Ovary (tissue), 9 donors: ENCODE data around the gene C13orf46. TPM values are rescaled to one million over a fixed set of nuclear protein-coding genes. Genes with fewer than 3 reads are reported as not detected.

ENCODE experiments used
- DNase-seq, 5 donors: peaks; one replicate each; pipeline ENCODE4 v3.0.0-alpha.2; 2019 to 2020
- H3K27ac ChIP-seq, 2 donors: fragments of 200-600 bp; one replicate each; pipeline versions ENCODE4 v1.5.1 to v1.8.0; 2019 to 2022
- H3K27me3 ChIP-seq: fragments of 200-600 bp; one replicate; pipeline ENCODE4 v1.8.0; 2022
- H3K36me3 ChIP-seq: fragments of 200-600 bp; sonication (generic); one replicate; pipeline ENCODE4 v1.5.1; 2019
- H3K4me1 ChIP-seq: one replicate; pipeline ENCODE4 v1.8.1; 2013; ENCODE audit warnings: mild to moderate bottlenecking, moderate library complexity; ENCODE audit not compliant: insufficient read depth
- H3K4me3 ChIP-seq: fragments of 200-600 bp; sonication (generic); one replicate; pipeline ENCODE4 v1.5.1; 2017
- H3K9me3 ChIP-seq, 2 donors: fragments of 200-600 bp in 1 of 2; sonication (generic) in 1 of 2; one replicate each; pipeline versions ENCODE4 v1.5.1 to v1.8.1; 2013 to 2019; ENCODE audit warnings: mild to moderate bottlenecking in 1 of 2, moderate library complexity in 1 of 2
- EP300 ChIP-seq: sonication (generic); formaldehyde crosslinking; IDR thresholded peaks from one replicate; pipeline ENCODE4 v1.6.1; 2017; ENCODE audit warnings: antibody characterized with exemption
- POLR2A ChIP-seq: fragments of 450-650 bp; IDR thresholded peaks from one replicate; pipeline ENCODE4 v1.6.1; 2017; ENCODE audit warnings: antibody characterized with exemption, mild to moderate bottlenecking, moderate library complexity
- WGBS, 3 donors: extraction: QIAGEN DNeasy Blood & Tissue Kit in 1 of 3; methylation state at CpG; one replicate each; pipeline versions ENCODE4 v1.1.5 to v1.1.7; 2013 to 2017; 5-methylcytosine and 5-hydroxymethylcytosine counted together
- intact Hi-C, 4 donors: fragments of 100-400 bp; cut with DNase I; formaldehyde crosslinking; loops; one replicate each; pipeline versions ENCODE4 v1.11.0 to v1.15.1; 2022 to 2023
- polyA plus RNA-seq, 2 donors: library from polyadenylated mRNA; stranded (reverse); fragments of 200-250 nt in 1 of 2; fragments of 350-450 nt in 1 of 2; fragmentation: Illumina TruSeq in 1 of 2; extraction: RNeasy Lipid Tissue Mini Kit (QIAGEN cat#74804) in 1 of 2; gene quantifications; one replicate each; pipeline ENCODE4 v1.2.3, GENCODE V29; 2013 to 2014
- total RNA-seq, 7 donors: library from RNA; depleted of rRNA in 2 of 7; stranded (reverse); fragments of >200 nt in 2 of 7; fragmentation: NEBNext Ultra II Directional in 3 of 7; extraction: Animal tissue kit (Norgen Biotek cat#: 25700) in 3 of 7; gene quantifications; one replicate each; pipeline versions ENCODE4 v1.1.0 to v1.2.4, GENCODE V29; 2016 to 2023
- TF ChIP-seq, protein P1 (sequence below), 3 donors: fragments of 450-650 bp in 2 of 3; fragments of 200-600 bp in 1 of 3; IDR thresholded peaks; one replicate each; pipeline versions ENCODE4 v1.5.1 to v1.8.0; 2016 to 2022; ENCODE audit warnings: antibody characterized with exemption in 3 of 3, mild to moderate bottlenecking in 1 of 3
- donor health status: DM: no; HTN: no; CAD: no; lungs with moderate emphysema.
- donor health status: DM: no; HTN: no; CAD: no.
- donor health status: Bipolar disorder and iron deficiency.
- donor health status: DM: yes; HTN: yes; CAD: no.
- donor health status: DM: no; HTN: no; CAD: no.
- donor health status: DM: yes; HTN: yes; CAD: no.

Gene C13orf46
- total and polyA plus RNA-seq, 9 donors: 0.05 to 2.0 (median 0.50) TPM; not detected in 2

DNA sequence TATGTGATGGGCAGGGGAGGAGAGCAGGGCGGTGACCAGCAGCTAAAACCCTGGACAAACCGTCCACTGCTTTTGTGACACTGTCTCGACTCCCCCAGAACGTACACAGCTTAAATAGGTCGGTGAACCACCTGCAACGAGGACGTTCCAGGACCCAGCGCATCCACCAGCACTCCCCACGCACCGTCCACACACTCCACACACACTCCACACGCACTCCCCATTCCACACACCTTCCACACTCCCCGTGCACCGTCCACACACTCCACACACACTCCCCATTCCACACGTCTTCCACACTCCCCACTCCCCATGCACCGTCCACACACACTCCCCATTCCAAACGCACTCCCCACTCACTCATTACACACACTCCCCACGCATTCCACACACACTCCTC is 38.3 kb upstream of the C13orf46 start:
- Histone ChIP-seq H3K4me3 (no peak overlapping the region), H3K9me3 (no peaks in the 10 kb centered on the region), H3K4me1 (no peaks in the 10 kb centered on the region), H3K27me3 (no peaks in the 10 kb centered on the region), H3K36me3 (no peaks in the 10 kb centered on the region), H3K27ac (no peak overlapping the region)
- TF ChIP-seq EP300 (no peak), POLR2A (no peak)
- TF ChIP-seq, protein P1, sequence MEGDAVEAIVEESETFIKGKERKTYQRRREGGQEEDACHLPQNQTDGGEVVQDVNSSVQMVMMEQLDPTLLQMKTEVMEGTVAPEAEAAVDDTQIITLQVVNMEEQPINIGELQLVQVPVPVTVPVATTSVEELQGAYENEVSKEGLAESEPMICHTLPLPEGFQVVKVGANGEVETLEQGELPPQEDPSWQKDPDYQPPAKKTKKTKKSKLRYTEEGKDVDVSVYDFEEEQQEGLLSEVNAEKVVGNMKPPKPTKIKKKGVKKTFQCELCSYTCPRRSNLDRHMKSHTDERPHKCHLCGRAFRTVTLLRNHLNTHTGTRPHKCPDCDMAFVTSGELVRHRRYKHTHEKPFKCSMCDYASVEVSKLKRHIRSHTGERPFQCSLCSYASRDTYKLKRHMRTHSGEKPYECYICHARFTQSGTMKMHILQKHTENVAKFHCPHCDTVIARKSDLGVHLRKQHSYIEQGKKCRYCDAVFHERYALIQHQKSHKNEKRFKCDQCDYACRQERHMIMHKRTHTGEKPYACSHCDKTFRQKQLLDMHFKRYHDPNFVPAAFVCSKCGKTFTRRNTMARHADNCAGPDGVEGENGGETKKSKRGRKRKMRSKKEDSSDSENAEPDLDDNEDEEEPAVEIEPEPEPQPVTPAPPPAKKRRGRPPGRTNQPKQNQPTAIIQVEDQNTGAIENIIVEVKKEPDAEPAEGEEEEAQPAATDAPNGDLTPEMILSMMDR (IDR thresholded peaks at IDR 0.05): no peak
- intact Hi-C loops: no loop called here
- no peak for DNase-seq
- WGBS, 3 donors: 87 to 91% (median 88%) methylated on average over 17 of the region's 17 CpGs

DNA sequence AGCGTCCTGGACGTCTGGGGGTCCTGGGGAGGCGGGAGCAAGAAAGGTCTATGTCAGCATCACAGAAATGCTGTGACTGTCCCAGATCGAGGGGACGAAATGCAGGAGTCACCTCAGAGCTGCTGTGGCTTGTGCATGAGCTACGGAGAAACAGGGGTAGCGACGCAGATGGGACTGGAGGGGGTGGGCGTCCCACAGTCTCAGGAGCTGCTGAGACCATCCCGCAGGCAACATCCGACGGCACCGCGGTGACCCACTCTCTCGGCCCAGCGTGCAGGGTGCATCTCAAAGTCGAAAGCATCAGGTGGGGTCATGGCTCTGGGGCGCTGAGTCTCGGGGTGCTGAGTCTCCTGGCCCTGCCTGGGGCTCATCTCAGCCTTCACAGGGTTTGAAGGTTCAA is 37.4 kb upstream of the C13orf46 start:
- intact Hi-C loops: no loop called here
- Histone ChIP-seq H3K4me1 (no peaks in the 10 kb centered on the region), H3K4me3 (no peak overlapping the region), H3K9me3 (no peaks in the 10 kb centered on the region), H3K27ac (no peak overlapping the region), H3K36me3 (no peaks in the 10 kb centered on the region), H3K27me3 (no peaks in the 10 kb centered on the region)
- TF ChIP-seq, protein P1 (IDR thresholded peaks at IDR 0.05): no peak
- TF ChIP-seq POLR2A (no peak), EP300 (no peak)
- WGBS, 3 donors: 95 to 96% (median 95%) methylated on average over 19 of the region's 19 CpGs
- DNase-seq: no peak

DNA sequence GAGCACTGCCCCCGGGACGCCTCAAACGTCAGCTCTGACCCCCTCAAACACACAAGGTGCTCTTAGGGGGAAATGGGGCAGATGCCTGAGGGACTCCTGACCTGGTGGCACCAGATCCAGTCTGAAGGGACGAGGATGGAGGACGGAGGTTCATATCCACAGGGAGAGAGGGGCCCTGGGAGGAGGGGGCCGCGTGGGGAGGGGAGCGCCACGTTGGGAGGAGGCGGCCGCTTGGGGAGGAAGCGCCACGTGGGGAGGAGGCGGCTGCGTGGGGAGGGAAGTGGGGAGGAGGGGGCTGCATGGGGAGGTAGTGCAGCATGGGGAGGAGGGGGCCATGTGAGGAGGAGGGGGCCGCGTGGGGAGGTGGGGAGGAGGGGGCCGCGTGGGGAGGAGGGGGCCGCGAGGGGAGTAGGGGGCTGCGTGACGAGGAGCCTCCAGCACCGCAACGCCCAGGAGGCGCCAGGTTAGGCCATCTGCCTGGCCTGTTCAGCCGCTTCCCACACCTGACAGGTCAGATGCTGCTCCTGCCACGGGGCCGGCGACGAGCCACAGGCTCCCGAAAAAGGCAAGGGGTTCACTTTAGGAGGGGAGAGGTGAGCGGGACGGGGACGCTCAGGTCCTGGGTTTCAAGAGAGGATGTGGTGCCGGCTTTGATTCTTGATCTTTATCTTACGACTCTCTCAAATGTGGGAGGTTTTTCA is 36.7 kb upstream of the C13orf46 start:
- 88 to 92% (median 91%) methylated on average over 34 to 37 of the region's 37 CpGs for WGBS, 3 donors
- Histone ChIP-seq H3K27me3 (no peaks in the 10 kb centered on the region), H3K4me1 (no peaks in the 10 kb centered on the region), H3K27ac (no peak overlapping the region), H3K36me3 (no peaks in the 10 kb centered on the region), H3K4me3 (no peak overlapping the region), H3K9me3 (no peaks in the 10 kb centered on the region)
- TF ChIP-seq, protein P1 (IDR thresholded peaks at IDR 0.05): no peak
- no peak for DNase-seq
- intact Hi-C loops: no loop called here

- WGBS, 3 donors: 93 to 94% (median 94%) methylated on average over 31 of the region's 31 CpGs
- Histone ChIP-seq H3K9me3 (no peaks in the 10 kb centered on the region), H3K4me1 (no peaks in the 10 kb centered on the region), H3K27me3 (no peaks in the 10 kb centered on the region), H3K4me3 (no peak overlapping the region), H3K36me3 (no peaks in the 10 kb centered on the region), H3K27ac (no peak overlapping the region)
- no peak for TF ChIP-seq POLR2A
- TF ChIP-seq, protein P1 (IDR thresholded peaks at IDR 0.05): no peak
- no peak for TF ChIP-seq EP300
- no peak for DNase-seq
- intact Hi-C loops: no loop called here
These were observed 35.9 kb upstream of the C13orf46 start for GRCh38 chr13:114009590-114010400.
